ENCODE data around the gene SMC1A. TPM values are rescaled to one million over a fixed set of nuclear protein-coding genes. Genes with fewer than 3 reads are reported as not detected.

The SMC1A gene
- total RNA-seq, 1 experiment from 2014 or later = 89.3 TPM

DNA sequence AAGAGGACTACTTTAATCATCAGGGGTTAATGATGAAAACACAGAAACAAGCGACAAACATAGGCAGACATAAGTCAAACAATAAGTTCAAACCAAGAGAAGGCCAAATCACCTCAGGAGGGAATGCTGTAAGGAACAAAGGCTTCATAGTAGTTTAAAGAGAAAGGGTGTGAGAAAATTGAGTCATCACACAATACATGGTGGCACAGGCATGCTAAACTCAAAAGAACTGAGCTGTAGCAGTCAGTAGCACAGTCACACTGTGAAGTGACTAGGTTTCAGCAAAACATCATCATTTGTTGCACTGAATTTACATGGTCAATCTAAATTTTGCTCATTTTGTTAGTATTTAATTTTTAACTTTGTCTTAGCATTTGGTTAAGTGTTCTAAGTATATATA is 24.2 kb downstream of the SMC1A start:
- no peak for DNase-seq (ENCODE audit: low spot score)
- Mint-ChIP-seq H3K27me3 (ENCODE audit: low read depth) (no peaks in the 10 kb centered on the region), H3K27ac (no peak overlapping the region), H3K4me1 (peaks cover 28% of the 10 kb centered on the region), H3K36me3 (peaks cover 46% of the 10 kb centered on the region), H3K9me3 (no peaks in the 10 kb centered on the region), H3K4me3 (no peak overlapping the region)
- TF ChIP-seq NFE2L1 (CRISPR knock-in tag; IDR thresholded peaks at IDR 0.05) = no peak
- TF ChIP-seq FOXJ3 (CRISPR knock-in tag; IDR thresholded peaks at IDR 0.05; ENCODE audit: borderline replicate concordance) = no peak
- ATAC-seq = no peak
- CTCF ChIA-PET = no interaction called here
- POLR2A ChIA-PET = no interaction called here

DNA sequence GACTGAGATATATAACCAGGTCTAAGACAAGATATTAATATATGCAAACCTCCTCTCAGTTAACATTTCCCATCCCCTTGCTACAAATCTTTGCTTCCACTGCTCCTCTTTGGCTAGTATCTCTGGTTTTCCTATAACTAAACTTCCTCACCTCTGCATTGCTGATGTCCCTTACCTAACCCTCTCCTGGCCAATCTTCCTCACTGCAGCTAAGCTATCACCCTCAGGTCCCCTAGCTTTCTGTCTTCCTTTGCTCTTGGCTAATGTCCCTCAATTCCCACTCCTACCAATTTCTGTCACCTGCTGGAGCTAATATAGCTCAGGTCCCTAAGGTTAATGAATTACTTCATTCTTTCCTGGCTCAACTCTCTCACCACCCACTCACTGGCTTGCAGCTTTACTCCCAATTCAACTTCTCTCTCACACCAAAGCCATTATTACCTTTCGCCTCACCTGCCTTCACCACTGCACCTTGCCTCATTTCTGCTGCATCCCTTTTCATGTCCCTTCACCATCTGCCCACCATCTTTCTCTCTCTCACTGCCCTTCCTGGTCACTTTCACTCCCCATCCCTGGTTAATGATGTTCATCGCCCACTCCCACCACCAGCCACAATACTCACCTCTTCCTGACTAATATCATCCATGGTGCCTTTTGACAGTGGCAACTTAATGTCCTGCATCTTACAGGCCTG is 26.7 kb downstream of the SMC1A start:
- Mint-ChIP-seq H3K27ac (no peak overlapping the region), H3K4me1 (peaks cover 15% of the 10 kb centered on the region), H3K27me3 (ENCODE audit: low read depth) (no peaks in the 10 kb centered on the region), H3K9me3 (no peaks in the 10 kb centered on the region), H3K36me3 (peaks cover 36% of the 10 kb centered on the region), H3K4me3 (no peak overlapping the region)
- POLR2A ChIA-PET = no interaction called here
- ATAC-seq (no peak; the same call in 1 of the 2 replicates), DNase-seq (ENCODE audit: low spot score) (no peak)
- CTCF ChIA-PET = interaction anchor here (1.1 to 2.3 kb wide), 3 partner anchors 81 to 111 kb away, joined by 4 to 8 read pairs (median 5); no protein-coding TSS in a partner anchor
- TF ChIP-seq TCF7 (CRISPR knock-in tag; IDR thresholded peaks at IDR 0.05; ENCODE audit: low read depth) = no peak
- TF ChIP-seq, protein P1, sequence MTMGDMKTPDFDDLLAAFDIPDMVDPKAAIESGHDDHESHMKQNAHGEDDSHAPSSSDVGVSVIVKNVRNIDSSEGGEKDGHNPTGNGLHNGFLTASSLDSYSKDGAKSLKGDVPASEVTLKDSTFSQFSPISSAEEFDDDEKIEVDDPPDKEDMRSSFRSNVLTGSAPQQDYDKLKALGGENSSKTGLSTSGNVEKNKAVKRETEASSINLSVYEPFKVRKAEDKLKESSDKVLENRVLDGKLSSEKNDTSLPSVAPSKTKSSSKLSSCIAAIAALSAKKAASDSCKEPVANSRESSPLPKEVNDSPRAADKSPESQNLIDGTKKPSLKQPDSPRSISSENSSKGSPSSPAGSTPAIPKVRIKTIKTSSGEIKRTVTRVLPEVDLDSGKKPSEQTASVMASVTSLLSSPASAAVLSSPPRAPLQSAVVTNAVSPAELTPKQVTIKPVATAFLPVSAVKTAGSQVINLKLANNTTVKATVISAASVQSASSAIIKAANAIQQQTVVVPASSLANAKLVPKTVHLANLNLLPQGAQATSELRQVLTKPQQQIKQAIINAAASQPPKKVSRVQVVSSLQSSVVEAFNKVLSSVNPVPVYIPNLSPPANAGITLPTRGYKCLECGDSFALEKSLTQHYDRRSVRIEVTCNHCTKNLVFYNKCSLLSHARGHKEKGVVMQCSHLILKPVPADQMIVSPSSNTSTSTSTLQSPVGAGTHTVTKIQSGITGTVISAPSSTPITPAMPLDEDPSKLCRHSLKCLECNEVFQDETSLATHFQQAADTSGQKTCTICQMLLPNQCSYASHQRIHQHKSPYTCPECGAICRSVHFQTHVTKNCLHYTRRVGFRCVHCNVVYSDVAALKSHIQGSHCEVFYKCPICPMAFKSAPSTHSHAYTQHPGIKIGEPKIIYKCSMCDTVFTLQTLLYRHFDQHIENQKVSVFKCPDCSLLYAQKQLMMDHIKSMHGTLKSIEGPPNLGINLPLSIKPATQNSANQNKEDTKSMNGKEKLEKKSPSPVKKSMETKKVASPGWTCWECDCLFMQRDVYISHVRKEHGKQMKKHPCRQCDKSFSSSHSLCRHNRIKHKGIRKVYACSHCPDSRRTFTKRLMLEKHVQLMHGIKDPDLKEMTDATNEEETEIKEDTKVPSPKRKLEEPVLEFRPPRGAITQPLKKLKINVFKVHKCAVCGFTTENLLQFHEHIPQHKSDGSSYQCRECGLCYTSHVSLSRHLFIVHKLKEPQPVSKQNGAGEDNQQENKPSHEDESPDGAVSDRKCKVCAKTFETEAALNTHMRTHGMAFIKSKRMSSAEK (CRISPR knock-in tag; IDR thresholded peaks at IDR 0.05; ENCODE audit: borderline replicate concordance) = no peak
- TF ChIP-seq, protein P2, sequence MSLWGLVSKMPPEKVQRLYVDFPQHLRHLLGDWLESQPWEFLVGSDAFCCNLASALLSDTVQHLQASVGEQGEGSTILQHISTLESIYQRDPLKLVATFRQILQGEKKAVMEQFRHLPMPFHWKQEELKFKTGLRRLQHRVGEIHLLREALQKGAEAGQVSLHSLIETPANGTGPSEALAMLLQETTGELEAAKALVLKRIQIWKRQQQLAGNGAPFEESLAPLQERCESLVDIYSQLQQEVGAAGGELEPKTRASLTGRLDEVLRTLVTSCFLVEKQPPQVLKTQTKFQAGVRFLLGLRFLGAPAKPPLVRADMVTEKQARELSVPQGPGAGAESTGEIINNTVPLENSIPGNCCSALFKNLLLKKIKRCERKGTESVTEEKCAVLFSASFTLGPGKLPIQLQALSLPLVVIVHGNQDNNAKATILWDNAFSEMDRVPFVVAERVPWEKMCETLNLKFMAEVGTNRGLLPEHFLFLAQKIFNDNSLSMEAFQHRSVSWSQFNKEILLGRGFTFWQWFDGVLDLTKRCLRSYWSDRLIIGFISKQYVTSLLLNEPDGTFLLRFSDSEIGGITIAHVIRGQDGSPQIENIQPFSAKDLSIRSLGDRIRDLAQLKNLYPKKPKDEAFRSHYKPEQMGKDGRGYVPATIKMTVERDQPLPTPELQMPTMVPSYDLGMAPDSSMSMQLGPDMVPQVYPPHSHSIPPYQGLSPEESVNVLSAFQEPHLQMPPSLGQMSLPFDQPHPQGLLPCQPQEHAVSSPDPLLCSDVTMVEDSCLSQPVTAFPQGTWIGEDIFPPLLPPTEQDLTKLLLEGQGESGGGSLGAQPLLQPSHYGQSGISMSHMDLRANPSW (CRISPR knock-in tag; conservative IDR thresholded peaks at IDR 0.05; ENCODE audit: low read depth) = no peak
- TF ChIP-seq, protein P3, sequence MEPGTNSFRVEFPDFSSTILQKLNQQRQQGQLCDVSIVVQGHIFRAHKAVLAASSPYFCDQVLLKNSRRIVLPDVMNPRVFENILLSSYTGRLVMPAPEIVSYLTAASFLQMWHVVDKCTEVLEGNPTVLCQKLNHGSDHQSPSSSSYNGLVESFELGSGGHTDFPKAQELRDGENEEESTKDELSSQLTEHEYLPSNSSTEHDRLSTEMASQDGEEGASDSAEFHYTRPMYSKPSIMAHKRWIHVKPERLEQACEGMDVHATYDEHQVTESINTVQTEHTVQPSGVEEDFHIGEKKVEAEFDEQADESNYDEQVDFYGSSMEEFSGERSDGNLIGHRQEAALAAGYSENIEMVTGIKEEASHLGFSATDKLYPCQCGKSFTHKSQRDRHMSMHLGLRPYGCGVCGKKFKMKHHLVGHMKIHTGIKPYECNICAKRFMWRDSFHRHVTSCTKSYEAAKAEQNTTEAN (CRISPR knock-in tag; IDR thresholded peaks at IDR 0.05) = no peak
- TF ChIP-seq SOX15 (CRISPR knock-in tag; IDR thresholded peaks at IDR 0.05) = no peak
- TF ChIP-seq TEAD4 (CRISPR knock-in tag; IDR thresholded peaks at IDR 0.05) = no peak
- TF ChIP-seq, protein P4, sequence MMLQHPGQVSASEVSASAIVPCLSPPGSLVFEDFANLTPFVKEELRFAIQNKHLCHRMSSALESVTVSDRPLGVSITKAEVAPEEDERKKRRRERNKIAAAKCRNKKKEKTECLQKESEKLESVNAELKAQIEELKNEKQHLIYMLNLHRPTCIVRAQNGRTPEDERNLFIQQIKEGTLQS (CRISPR knock-in tag; conservative IDR thresholded peaks at IDR 0.05) = no peak
- TF ChIP-seq, protein P5, sequence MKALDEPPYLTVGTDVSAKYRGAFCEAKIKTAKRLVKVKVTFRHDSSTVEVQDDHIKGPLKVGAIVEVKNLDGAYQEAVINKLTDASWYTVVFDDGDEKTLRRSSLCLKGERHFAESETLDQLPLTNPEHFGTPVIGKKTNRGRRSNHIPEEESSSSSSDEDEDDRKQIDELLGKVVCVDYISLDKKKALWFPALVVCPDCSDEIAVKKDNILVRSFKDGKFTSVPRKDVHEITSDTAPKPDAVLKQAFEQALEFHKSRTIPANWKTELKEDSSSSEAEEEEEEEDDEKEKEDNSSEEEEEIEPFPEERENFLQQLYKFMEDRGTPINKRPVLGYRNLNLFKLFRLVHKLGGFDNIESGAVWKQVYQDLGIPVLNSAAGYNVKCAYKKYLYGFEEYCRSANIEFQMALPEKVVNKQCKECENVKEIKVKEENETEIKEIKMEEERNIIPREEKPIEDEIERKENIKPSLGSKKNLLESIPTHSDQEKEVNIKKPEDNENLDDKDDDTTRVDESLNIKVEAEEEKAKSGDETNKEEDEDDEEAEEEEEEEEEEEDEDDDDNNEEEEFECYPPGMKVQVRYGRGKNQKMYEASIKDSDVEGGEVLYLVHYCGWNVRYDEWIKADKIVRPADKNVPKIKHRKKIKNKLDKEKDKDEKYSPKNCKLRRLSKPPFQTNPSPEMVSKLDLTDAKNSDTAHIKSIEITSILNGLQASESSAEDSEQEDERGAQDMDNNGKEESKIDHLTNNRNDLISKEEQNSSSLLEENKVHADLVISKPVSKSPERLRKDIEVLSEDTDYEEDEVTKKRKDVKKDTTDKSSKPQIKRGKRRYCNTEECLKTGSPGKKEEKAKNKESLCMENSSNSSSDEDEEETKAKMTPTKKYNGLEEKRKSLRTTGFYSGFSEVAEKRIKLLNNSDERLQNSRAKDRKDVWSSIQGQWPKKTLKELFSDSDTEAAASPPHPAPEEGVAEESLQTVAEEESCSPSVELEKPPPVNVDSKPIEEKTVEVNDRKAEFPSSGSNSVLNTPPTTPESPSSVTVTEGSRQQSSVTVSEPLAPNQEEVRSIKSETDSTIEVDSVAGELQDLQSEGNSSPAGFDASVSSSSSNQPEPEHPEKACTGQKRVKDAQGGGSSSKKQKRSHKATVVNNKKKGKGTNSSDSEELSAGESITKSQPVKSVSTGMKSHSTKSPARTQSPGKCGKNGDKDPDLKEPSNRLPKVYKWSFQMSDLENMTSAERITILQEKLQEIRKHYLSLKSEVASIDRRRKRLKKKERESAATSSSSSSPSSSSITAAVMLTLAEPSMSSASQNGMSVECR (CRISPR knock-in tag; IDR thresholded peaks at IDR 0.05; ENCODE audit: borderline replicate concordance) = no peak
- TF ChIP-seq ZNF423 (CRISPR knock-in tag; IDR thresholded peaks at IDR 0.05) = no peak
- TF ChIP-seq CBFB (CRISPR knock-in tag; IDR thresholded peaks at IDR 0.05; ENCODE audit: low read depth) = no peak
- TF ChIP-seq JAZF1 (CRISPR knock-in tag; IDR thresholded peaks at IDR 0.05) = no peak
- TF ChIP-seq JUN (CRISPR knock-in tag; IDR thresholded peaks at IDR 0.05) = no peak
- TF ChIP-seq, protein P6, sequence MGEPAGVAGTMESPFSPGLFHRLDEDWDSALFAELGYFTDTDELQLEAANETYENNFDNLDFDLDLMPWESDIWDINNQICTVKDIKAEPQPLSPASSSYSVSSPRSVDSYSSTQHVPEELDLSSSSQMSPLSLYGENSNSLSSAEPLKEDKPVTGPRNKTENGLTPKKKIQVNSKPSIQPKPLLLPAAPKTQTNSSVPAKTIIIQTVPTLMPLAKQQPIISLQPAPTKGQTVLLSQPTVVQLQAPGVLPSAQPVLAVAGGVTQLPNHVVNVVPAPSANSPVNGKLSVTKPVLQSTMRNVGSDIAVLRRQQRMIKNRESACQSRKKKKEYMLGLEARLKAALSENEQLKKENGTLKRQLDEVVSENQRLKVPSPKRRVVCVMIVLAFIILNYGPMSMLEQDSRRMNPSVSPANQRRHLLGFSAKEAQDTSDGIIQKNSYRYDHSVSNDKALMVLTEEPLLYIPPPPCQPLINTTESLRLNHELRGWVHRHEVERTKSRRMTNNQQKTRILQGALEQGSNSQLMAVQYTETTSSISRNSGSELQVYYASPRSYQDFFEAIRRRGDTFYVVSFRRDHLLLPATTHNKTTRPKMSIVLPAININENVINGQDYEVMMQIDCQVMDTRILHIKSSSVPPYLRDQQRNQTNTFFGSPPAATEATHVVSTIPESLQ (CRISPR knock-in tag; IDR thresholded peaks at IDR 0.05) = no peak
- no peak for TF ChIP-seq CREM (CRISPR knock-in tag; IDR thresholded peaks at IDR 0.05)

Data from WTC11 (cell line).